ENCODE data around the gene NPRL2. TPM values are rescaled to one million over a fixed set of nuclear protein-coding genes. Genes with fewer than 3 reads are reported as not detected.
A peak's percentile ranks its signal among the peaks of the same experiment; 100 is the strongest.

Gene NPRL2
- polyA plus RNA-seq, 4 donors = 16.2 to 31.8 (median 21.3) TPM

- peak within 1 kb of the TSS; percentile 18 to 88 (median 73) for H3K27ac ChIP-seq (ENCODE audit: low read depth in 1 of 3, low read length in 2 of 3)
- DNase-seq (peak; percentile 71 to 74), FAIRE-seq (no peak)
- peak within 1 kb of the TSS; percentile 27 to 50 (median 48) for H3K4me3 ChIP-seq (ENCODE audit: low read depth in 1 of 3, low read length in 3 of 3)
- H3K27me3 ChIP-seq (ENCODE audit: control insufficient read depth in 3 of 3, insufficient read depth in 3 of 3, low read length in 3 of 3) = peaks cover 0 to 26% (median 0%) of the 10 kb centered on the region in 3 donors
- peaks cover 0 to 7% (median 0%) of the 10 kb centered on the region in 3 donors for H3K36me3 ChIP-seq (ENCODE audit: control insufficient read depth in 3 of 3, insufficient read depth in 2 of 3, low read depth in 1 of 3, low read length in 3 of 3)
- 3 to 15% (median 8%) methylated on average over 54 to 85 of the region's 85 CpGs for WGBS, 3 donors
- H3K9me3 ChIP-seq (ENCODE audit: control insufficient read depth in 2 of 2, insufficient read depth in 1 of 2, low read depth in 1 of 2, low read length in 1 of 2) = no peaks in the 10 kb centered on the region
- peaks cover 0 to 30% (median 0%) of the 10 kb centered on the region in 3 donors for H3K4me1 ChIP-seq (ENCODE audit: control insufficient read depth in 3 of 3, insufficient read depth in 2 of 3, low read depth in 1 of 3, low read length in 2 of 3)
These were observed 9.9 kb downstream of the NPRL2 start, which contains the start of gene RASSF1 for GRCh38 chr3:50340448-50341329. Gene RASSF1, minus strand, starts transcription at chr3:50340836. Its CDS starts 31 bp downstream, at chr3:50340805.

GRCh38 chr3:50340147-50340447, 10.5 kb downstream of the NPRL2 start:
- Histone ChIP-seq H3K4me3 (ENCODE audit: low read depth in 1 of 3, low read length in 3 of 3) (peak overlapping the region; percentile 27 to 50 (median 48)), H3K36me3 (ENCODE audit: control insufficient read depth in 3 of 3, insufficient read depth in 2 of 3, low read depth in 1 of 3, low read length in 3 of 3) (peaks cover 0 to 7% (median 0%) of the 10 kb centered on the region in 3 donors), H3K9me3 (ENCODE audit: control insufficient read depth in 2 of 2, insufficient read depth in 1 of 2, low read depth in 1 of 2, low read length in 1 of 2) (no peaks in the 10 kb centered on the region), H3K27me3 (ENCODE audit: control insufficient read depth in 3 of 3, insufficient read depth in 3 of 3, low read length in 3 of 3) (peaks cover 0 to 26% (median 0%) of the 10 kb centered on the region in 3 donors), H3K4me1 (ENCODE audit: control insufficient read depth in 3 of 3, insufficient read depth in 2 of 3, low read depth in 1 of 3, low read length in 2 of 3) (peaks cover 0 to 29% (median 0%) of the 10 kb centered on the region in 3 donors), H3K27ac (ENCODE audit: low read depth in 1 of 3, low read length in 2 of 3) (peak overlapping the region; percentile 18 to 88 (median 73))
- WGBS, 3 donors = 21 to 39% (median 27%) methylated on average over 9 of the region's 9 CpGs
- DNase-seq (no peak), FAIRE-seq (no peak)

GRCh38 chr3:50339485-50340146, 11.0 kb downstream of the NPRL2 start:
- FAIRE-seq = no peak

GRCh38 chr3:50338965-50339364, 11.6 kb downstream of the NPRL2 start:
- H3K9me3 ChIP-seq (ENCODE audit: control insufficient read depth in 2 of 2, insufficient read depth in 1 of 2, low read depth in 1 of 2, low read length in 1 of 2) = no peaks in the 10 kb centered on the region

More at GRCh38 chr3:50339485-50340146, 11.0 kb downstream of the NPRL2 start:
- peaks cover 0 to 8% (median 0%) of the 10 kb centered on the region in 3 donors for H3K36me3 ChIP-seq (ENCODE audit: control insufficient read depth in 3 of 3, insufficient read depth in 2 of 3, low read depth in 1 of 3, low read length in 3 of 3)
- peak overlapping the region; percentile 27 to 50 (median 48) for H3K4me3 ChIP-seq (ENCODE audit: low read depth in 1 of 3, low read length in 3 of 3)
- H3K27me3 ChIP-seq (ENCODE audit: control insufficient read depth in 3 of 3, insufficient read depth in 3 of 3, low read length in 3 of 3) = peaks cover 0 to 26% (median 0%) of the 10 kb centered on the region in 3 donors
- DNase-seq = no peak
- peaks cover 0 to 30% (median 0%) of the 10 kb centered on the region in 3 donors for H3K4me1 ChIP-seq (ENCODE audit: control insufficient read depth in 3 of 3, insufficient read depth in 2 of 3, low read depth in 1 of 3, low read length in 2 of 3)
- 71 to 80% (median 72%) methylated on average over 14 of the region's 14 CpGs for WGBS, 3 donors
- peak overlapping the region; percentile 18 to 88 (median 73) for H3K27ac ChIP-seq (ENCODE audit: low read depth in 1 of 3, low read length in 2 of 3)
- H3K9me3 ChIP-seq (ENCODE audit: control insufficient read depth in 2 of 2, insufficient read depth in 1 of 2, low read depth in 1 of 2, low read length in 1 of 2) = no peaks in the 10 kb centered on the region

GRCh38 chr3:50337175-50337861, 13.3 kb downstream of the NPRL2 start:
- no peak for FAIRE-seq
- 0 to 1% (median 0%) methylated on average over 55 to 79 of the region's 79 CpGs for whole genome bisulfite sequencing, 3 donors
- H3K27me3 ChIP-seq (ENCODE audit: control insufficient read depth in 3 of 3, insufficient read depth in 3 of 3, low read length in 3 of 3) = peaks cover 0 to 26% (median 0%) of the 10 kb centered on the region in 3 donors

More at GRCh38 chr3:50338965-50339364, 11.6 kb downstream of the NPRL2 start:
- FAIRE-seq (no peak), DNase-seq (no peak)
- peaks cover 0 to 26% (median 0%) of the 10 kb centered on the region in 3 donors for H3K27me3 ChIP-seq (ENCODE audit: control insufficient read depth in 3 of 3, insufficient read depth in 3 of 3, low read length in 3 of 3)
- peaks cover 0 to 14% (median 0%) of the 10 kb centered on the region in 3 donors for H3K36me3 ChIP-seq (ENCODE audit: control insufficient read depth in 3 of 3, insufficient read depth in 2 of 3, low read depth in 1 of 3, low read length in 3 of 3)
- H3K4me1 ChIP-seq (ENCODE audit: control insufficient read depth in 3 of 3, insufficient read depth in 2 of 3, low read depth in 1 of 3, low read length in 2 of 3) = peaks cover 0 to 30% (median 3%) of the 10 kb centered on the region in 3 donors
- 55 to 82% (median 59%) methylated on average over 5 of the region's 5 CpGs for whole genome bisulfite sequencing, 3 donors
- H3K4me3 ChIP-seq (ENCODE audit: low read depth in 1 of 3, low read length in 3 of 3) = peak overlapping the region in 1 of 3 donors; percentile 24
- peak overlapping the region in 2 of 3 donors; percentile 80 to 96 for H3K27ac ChIP-seq (ENCODE audit: low read depth in 1 of 3, low read length in 2 of 3)

DNA sequence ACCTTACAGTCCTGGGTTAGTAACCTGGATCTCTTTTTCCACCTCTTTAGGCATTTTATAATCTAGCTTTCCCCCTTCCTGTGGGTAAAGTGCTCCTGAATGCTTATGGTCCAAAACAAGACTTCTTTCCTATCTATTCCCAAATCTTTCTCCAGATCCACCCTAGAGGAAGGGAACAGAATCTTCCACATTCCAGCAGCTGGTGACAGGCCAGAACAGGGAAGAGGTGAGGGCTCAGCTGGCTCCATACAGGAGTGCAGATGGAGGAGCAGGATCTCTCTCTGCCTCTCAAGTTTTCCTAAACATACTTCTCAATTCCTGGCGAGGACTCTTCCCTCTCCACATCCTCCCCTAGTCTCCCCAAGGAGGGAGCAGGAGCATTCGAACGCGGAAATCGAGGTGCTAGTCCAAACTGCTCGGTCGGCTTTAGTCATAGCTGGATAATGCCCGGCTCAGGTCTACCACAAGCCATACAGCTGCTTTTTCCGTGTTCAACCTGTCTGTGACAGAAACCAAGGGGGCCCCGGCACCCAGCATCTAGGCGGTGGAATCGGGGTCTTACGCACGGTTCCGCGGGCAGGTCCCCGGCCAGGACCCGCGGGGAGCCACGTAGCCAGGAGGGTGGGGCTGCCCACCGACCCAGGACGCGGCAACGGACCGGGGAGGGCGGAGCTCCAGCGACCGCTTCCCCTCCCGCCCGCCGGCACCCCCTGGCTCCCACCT, 14.0 kb downstream of the NPRL2 start:
- DNase-seq = no peak
- FAIRE-seq = no peak
- peaks cover 0 to 22% (median 0%) of the 10 kb centered on the region in 3 donors for H3K27me3 ChIP-seq (ENCODE audit: control insufficient read depth in 3 of 3, insufficient read depth in 3 of 3, low read length in 3 of 3)
- H3K4me1 ChIP-seq (ENCODE audit: control insufficient read depth in 3 of 3, insufficient read depth in 2 of 3, low read depth in 1 of 3, low read length in 2 of 3) = peaks cover 0 to 32% (median 3%) of the 10 kb centered on the region in 3 donors
- WGBS, 3 donors = 1% methylated on average over 29 to 31 of the region's 31 CpGs
- peak overlapping the region; percentile 88 to 98 (median 96) for H3K27ac ChIP-seq (ENCODE audit: low read depth in 1 of 3, low read length in 2 of 3)
- no peaks in the 10 kb centered on the region for H3K9me3 ChIP-seq (ENCODE audit: control insufficient read depth in 2 of 2, insufficient read depth in 1 of 2, low read depth in 1 of 2, low read length in 1 of 2)
- peak overlapping the region; percentile 56 to 91 (median 61) for H3K4me3 ChIP-seq (ENCODE audit: low read depth in 1 of 3, low read length in 3 of 3)
- peaks cover 0 to 27% (median 3%) of the 10 kb centered on the region in 3 donors for H3K36me3 ChIP-seq (ENCODE audit: control insufficient read depth in 3 of 3, insufficient read depth in 2 of 3, low read depth in 1 of 3, low read length in 3 of 3)

More at GRCh38 chr3:50337175-50337861, 13.3 kb downstream of the NPRL2 start:
- peaks cover 0 to 20% (median 0%) of the 10 kb centered on the region in 3 donors for H3K36me3 ChIP-seq (ENCODE audit: control insufficient read depth in 3 of 3, insufficient read depth in 2 of 3, low read depth in 1 of 3, low read length in 3 of 3)
- peaks cover 0 to 32% (median 3%) of the 10 kb centered on the region in 3 donors for H3K4me1 ChIP-seq (ENCODE audit: control insufficient read depth in 3 of 3, insufficient read depth in 2 of 3, low read depth in 1 of 3, low read length in 2 of 3)
- H3K9me3 ChIP-seq (ENCODE audit: control insufficient read depth in 2 of 2, insufficient read depth in 1 of 2, low read depth in 1 of 2, low read length in 1 of 2) = no peaks in the 10 kb centered on the region
- H3K4me3 ChIP-seq (ENCODE audit: low read depth in 1 of 3, low read length in 3 of 3) = peak overlapping the region; percentile 56 to 91 (median 61)
- peak; percentile 99 for DNase-seq
- peak overlapping the region; percentile 92 to 98 (median 96) for H3K27ac ChIP-seq (ENCODE audit: low read depth in 1 of 3, low read length in 2 of 3)

- Histone ChIP-seq H3K36me3 (ENCODE audit: control insufficient read depth in 3 of 3, insufficient read depth in 2 of 3, low read depth in 1 of 3, low read length in 3 of 3) (peaks cover 12 to 49% (median 14%) of the 10 kb centered on the region in 3 donors), H3K27me3 (ENCODE audit: control insufficient read depth in 3 of 3, insufficient read depth in 3 of 3, low read length in 3 of 3) (peaks cover 0 to 2% (median 0%) of the 10 kb centered on the region in 3 donors), H3K9me3 (ENCODE audit: control insufficient read depth in 2 of 2, insufficient read depth in 1 of 2, low read depth in 1 of 2, low read length in 1 of 2) (no peaks in the 10 kb centered on the region), H3K4me1 (ENCODE audit: control insufficient read depth in 3 of 3, insufficient read depth in 2 of 3, low read depth in 1 of 3, low read length in 2 of 3) (peaks cover 0 to 22% (median 3%) of the 10 kb centered on the region in 3 donors), H3K27ac (ENCODE audit: low read depth in 1 of 3, low read length in 2 of 3) (peak overlapping the region in 2 of 3 donors; percentile 32 to 81), H3K4me3 (ENCODE audit: low read depth in 1 of 3, low read length in 3 of 3) (no peak overlapping the region)
- 60 to 66% (median 62%) methylated on average over 5 of the region's 5 CpGs for WGBS, 3 donors
- DNase-seq (no peak), FAIRE-seq (no peak)
These were observed 16.1 kb downstream of the NPRL2 start for GRCh38 chr3:50334339-50335075.

All from small intestine (tissue), 7 donors.